ENCODE data around the gene SLC10A6.

SLC10A6 gene

GRCh38 chr4:86775061-86775460, 74.1 kb downstream of the SLC10A6 start:
- DNase-seq, result no peak

Measured in fibroblast of skin of scalp (primary cell).